ENCODE results near the gene WNT7B.

GRCh38 chr22:45926433-45926832 is 50.5 kb downstream of the WNT7B start:
- TF ChIP-seq CTCF (IDR thresholded peaks at IDR 0.05; ENCODE audit: low read length) (no peak), EZH2 (optimal IDR thresholded peaks at IDR 0.05; ENCODE audit: low read depth, low read length) (no peak), EZH2phosphoT487 (IDR thresholded peaks at IDR 0.05; ENCODE audit: low read length) (no peak)

Data from MM.1S (cell line).